NB4 (cell line): Measurements from ENCODE around the gene BZW2.

Source experiments
- CTCF ChIP-seq: IDR thresholded peaks from one replicate; pipeline ENCODE4 v1.5.1; 2012; ENCODE audit warnings: low read depth, low read length
- MAX ChIP-seq: IDR thresholded peaks from 2 replicates; pipeline ENCODE4 v1.6.1; 2011; ENCODE audit warnings: low read depth, low read length
- MYC ChIP-seq: IDR thresholded peaks from 2 replicates; pipeline ENCODE4 v1.6.1; 2011; ENCODE audit warnings: low read depth, low read length
- POLR2A ChIP-seq: IDR thresholded peaks from 2 replicates; pipeline ENCODE4 v1.6.1; 2011; ENCODE audit warnings: mild to moderate bottlenecking; ENCODE audit not compliant: insufficient read length; ENCODE audit errors: extremely low read depth

GRCh38 chr7:16636555-16637101 is 9.4 kb upstream of the BZW2 start:
- TF ChIP-seq CTCF, result no peak
- no peak for TF ChIP-seq POLR2A
- TF ChIP-seq MYC, result no peak
- no peak for TF ChIP-seq MAX
